ENCODE measurements around the gene HIKESHI.
A peak's percentile ranks its signal among the peaks of the same experiment; 100 is the strongest.
"Not testable (repeated sequence)": the region's sequence is repeated elsewhere in the genome, so short reads cannot be mapped to it uniquely, and the experiment has no call there.

HIKESHI gene

GRCh38 chr11:86294026-86294425, 8.0 kb upstream of the HIKESHI start:
- DNase-seq: no peak

- DNase-seq: no peak
Observed at GRCh38 chr11:86301742-86302091, 323 bp upstream of the HIKESHI start.

GRCh38 chr11:86303257-86303656, 1.2 kb downstream of the HIKESHI start:
- no peak for DNase-seq

- not testable (repeated sequence) for DNase-seq
Observed at GRCh38 chr11:86308710-86309109, 6.7 kb downstream of the HIKESHI start.

GRCh38 chr11:86313793-86314192, 11.8 kb downstream of the HIKESHI start:
- no peak for DNase-seq

- no peak for DNase-seq
Observed at GRCh38 chr11:86314636-86315035, 12.6 kb downstream of the HIKESHI start.

GRCh38 chr11:86335131-86335767, 33.2 kb downstream of the HIKESHI start:
- DNase-seq: no peak

GRCh38 chr11:86337227-86337626, 35.2 kb downstream of the HIKESHI start:
- no peak for DNase-seq

- no peak for DNase-seq
Observed at GRCh38 chr11:86341382-86341781, 39.3 kb downstream of the HIKESHI start.

- no peak for DNase-seq
Observed at GRCh38 chr11:86346513-86346912, 44.5 kb downstream of the HIKESHI start.

- no peak for DNase-seq
Observed at GRCh38 chr11:86355256-86355655, 53.2 kb downstream of the HIKESHI start.

GRCh38 chr11:86357412-86357811, 55.4 kb downstream of the HIKESHI start:
- not testable (repeated sequence) for DNase-seq

- DNase-seq: no peak
Observed at GRCh38 chr11:86358720-86359119, 56.7 kb downstream of the HIKESHI start.

- no peak for DNase-seq
Observed at GRCh38 chr11:86360775-86361395, 58.8 kb downstream of the HIKESHI start.

GRCh38 chr11:86363424-86363823, 61.4 kb downstream of the HIKESHI start:
- DNase-seq: no peak

GRCh38 chr11:86365546-86365945, 63.5 kb downstream of the HIKESHI start:
- DNase-seq: no peak

GRCh38 chr11:86369668-86370067, 67.6 kb downstream of the HIKESHI start:
- no peak for DNase-seq

GRCh38 chr11:86370171-86370570, 68.1 kb downstream of the HIKESHI start:
- no peak for DNase-seq

- peak in 1 of 2 donors; percentile 1 for DNase-seq
Observed at GRCh38 chr11:86370922-86371594, 69.0 kb downstream of the HIKESHI start.

- DNase-seq: no peak
Observed at GRCh38 chr11:86372041-86372440, 70.0 kb downstream of the HIKESHI start.

- no peak for DNase-seq
Observed at GRCh38 chr11:86372586-86372985, 70.5 kb downstream of the HIKESHI start.

- no peak for DNase-seq
Observed at GRCh38 chr11:86374069-86374468, 72.0 kb downstream of the HIKESHI start.

- DNase-seq: no peak
Observed at GRCh38 chr11:86374586-86374985, 72.5 kb downstream of the HIKESHI start, which contains the start of gene CCDC81. Gene CCDC81 (plus strand): TSS chr11:86374887. CDS start chr11:86375164, 277 bp downstream.

- DNase-seq: no peak
Observed at GRCh38 chr11:86377972-86378371, 75.9 kb downstream of the HIKESHI start.
